ENCODE data around the gene WDR59. TPM values are rescaled to one million over a fixed set of nuclear protein-coding genes. Genes with fewer than 3 reads are reported as not detected.

WDR59 gene
- polyA plus RNA-seq, 2 of the 4 experiments (the other 2 are of a cell fraction): 33.4 to 52.2 TPM

GRCh38 chr16:75003931-75004330, 19.0 kb upstream of the WDR59 start (continued):
- no peak for TF ChIP-seq MAZ (IDR thresholded peaks at IDR 0.05; ENCODE audit: borderline replicate concordance, low read depth, low read length)

DNA sequence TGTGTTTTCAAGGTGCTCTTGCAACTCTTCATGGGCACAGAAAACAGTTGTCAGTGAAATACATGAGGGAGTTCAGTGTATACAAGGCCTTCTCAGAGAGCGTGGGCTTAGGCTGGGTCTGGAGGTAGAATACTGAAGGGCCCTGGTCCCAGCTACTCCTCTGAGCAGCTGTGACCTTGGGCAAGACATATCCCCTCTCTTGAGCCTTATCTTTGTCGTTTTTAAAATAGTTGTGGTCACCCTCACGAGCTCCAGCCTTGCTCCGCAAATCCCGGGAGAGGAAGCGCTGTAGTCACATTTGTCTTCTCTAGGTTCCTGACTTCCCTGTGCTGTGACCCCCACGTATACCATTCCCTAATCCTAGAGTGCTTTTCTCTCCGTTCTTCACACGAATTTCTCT, 17.6 kb upstream of the WDR59 start:
- TF ChIP-seq KDM1A (IDR thresholded peaks at IDR 0.05; ENCODE audit: low read depth) (no peak), NPAS2 (CRISPR knock-in tag; IDR thresholded peaks at IDR 0.05; ENCODE audit: borderline replicate concordance) (no peak), JUN (IDR thresholded peaks at IDR 0.05) (no peak), MAFK (IDR thresholded peaks at IDR 0.05; ENCODE audit: partially characterized antibody) (no peak), FOSB (CRISPR knock-in tag; IDR thresholded peaks at IDR 0.05) (no peak), USF2 (IDR thresholded peaks at IDR 0.05) (no peak), CHD4 (IDR thresholded peaks at IDR 0.05; ENCODE audit: borderline replicate concordance) (no peak)
- TF ChIP-seq, protein P1, sequence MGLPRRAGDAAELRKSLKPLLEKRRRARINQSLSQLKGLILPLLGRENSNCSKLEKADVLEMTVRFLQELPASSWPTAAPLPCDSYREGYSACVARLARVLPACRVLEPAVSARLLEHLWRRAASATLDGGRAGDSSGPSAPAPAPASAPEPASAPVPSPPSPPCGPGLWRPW (IDR thresholded peaks at IDR 0.05): no peak
- no peak overlapping the region for H3K4me2 ChIP-seq
- CTCF ChIA-PET: interaction anchor here (1.3 to 9.2 kb wide), 3 partner anchors 10 to 114 kb away, joined by 3 to 92 read pairs (median 4); partner anchors contain the start of gene LDHD
- WGBS (ENCODE audit: missing lambda C conversion rate): 88% methylated on average over 9 of the region's 9 CpGs
- ATAC-seq: no peak
- H3K27ac ChIP-seq: no peak overlapping the region
- H3K9me3 ChIP-seq: no peaks in the 10 kb centered on the region
- no peak for DNase-seq (ENCODE audit: low read depth in 1 of 2, low spot score in 1 of 2)
- POLR2A ChIA-PET: interaction anchor here (1.1 kb wide), 1 partner anchor 17 kb away, joined by 3 read pairs; the partner anchor contains the start of gene WDR59
- no peak overlapping the region for H3K4me3 ChIP-seq
- no peak for FAIRE-seq
- peaks cover 21% of the 10 kb centered on the region for H3K4me1 ChIP-seq

DNA sequence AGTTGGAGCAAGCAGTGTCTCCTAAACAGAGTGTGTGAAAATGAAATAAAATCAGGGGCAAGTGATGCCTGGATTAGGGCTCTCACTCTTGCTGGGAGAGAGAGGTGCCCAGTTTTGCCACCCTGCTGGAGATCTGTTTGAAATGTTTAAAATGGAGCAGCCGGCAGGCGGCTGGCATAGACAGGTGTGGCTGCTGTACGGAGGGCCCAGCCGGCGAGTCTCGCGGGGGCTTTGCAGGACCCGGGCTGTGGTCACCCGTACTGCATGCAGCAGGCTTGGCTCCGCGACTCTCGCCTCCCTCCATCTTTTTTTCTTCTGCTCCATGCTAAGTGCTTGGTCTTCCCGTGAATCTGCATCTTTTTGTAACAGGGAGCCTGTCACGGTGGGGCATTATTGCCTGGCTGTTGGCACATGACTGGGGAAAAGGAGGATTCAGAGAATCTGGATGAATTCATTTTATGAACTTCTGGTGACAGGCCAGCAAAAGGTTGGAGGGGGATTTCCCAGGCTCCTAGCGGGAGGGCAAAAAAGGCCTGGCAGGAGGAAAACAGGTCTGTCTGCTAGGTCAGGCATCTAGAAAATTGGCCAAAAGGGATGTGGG, 15.7 kb upstream of the WDR59 start:
- TF ChIP-seq PBX3 (IDR thresholded peaks at IDR 0.05) (no peak), ESRRA (IDR thresholded peaks at IDR 0.05; ENCODE audit: borderline replicate concordance, low read length) (no peak), NR3C1 (IDR thresholded peaks at IDR 0.05) (no peak), EP300 (IDR thresholded peaks at IDR 0.05) (no peak), GATA3 (IDR thresholded peaks at IDR 0.05; ENCODE audit: borderline replicate concordance) (no peak), EHMT2 (IDR thresholded peaks at IDR 0.05; ENCODE audit: low read depth) (no peak), MYC (IDR thresholded peaks at IDR 0.05; ENCODE audit: borderline replicate concordance, low read length) (no peak), BHLHE40 (IDR thresholded peaks at IDR 0.05; ENCODE audit: low read depth, low read length) (no peak), HOXB13 (CRISPR knock-in tag; IDR thresholded peaks at IDR 0.05; ENCODE audit: low read depth) (no peak), CTCF (IDR thresholded peaks at IDR 0.05) (no peak), USF2 (IDR thresholded peaks at IDR 0.05) (no peak), RAD21 (conservative IDR thresholded peaks at IDR 0.05 in 1 of 2, IDR thresholded peaks at IDR 0.05 in 1 of 2) (no peak)
- TF ChIP-seq, protein P2, sequence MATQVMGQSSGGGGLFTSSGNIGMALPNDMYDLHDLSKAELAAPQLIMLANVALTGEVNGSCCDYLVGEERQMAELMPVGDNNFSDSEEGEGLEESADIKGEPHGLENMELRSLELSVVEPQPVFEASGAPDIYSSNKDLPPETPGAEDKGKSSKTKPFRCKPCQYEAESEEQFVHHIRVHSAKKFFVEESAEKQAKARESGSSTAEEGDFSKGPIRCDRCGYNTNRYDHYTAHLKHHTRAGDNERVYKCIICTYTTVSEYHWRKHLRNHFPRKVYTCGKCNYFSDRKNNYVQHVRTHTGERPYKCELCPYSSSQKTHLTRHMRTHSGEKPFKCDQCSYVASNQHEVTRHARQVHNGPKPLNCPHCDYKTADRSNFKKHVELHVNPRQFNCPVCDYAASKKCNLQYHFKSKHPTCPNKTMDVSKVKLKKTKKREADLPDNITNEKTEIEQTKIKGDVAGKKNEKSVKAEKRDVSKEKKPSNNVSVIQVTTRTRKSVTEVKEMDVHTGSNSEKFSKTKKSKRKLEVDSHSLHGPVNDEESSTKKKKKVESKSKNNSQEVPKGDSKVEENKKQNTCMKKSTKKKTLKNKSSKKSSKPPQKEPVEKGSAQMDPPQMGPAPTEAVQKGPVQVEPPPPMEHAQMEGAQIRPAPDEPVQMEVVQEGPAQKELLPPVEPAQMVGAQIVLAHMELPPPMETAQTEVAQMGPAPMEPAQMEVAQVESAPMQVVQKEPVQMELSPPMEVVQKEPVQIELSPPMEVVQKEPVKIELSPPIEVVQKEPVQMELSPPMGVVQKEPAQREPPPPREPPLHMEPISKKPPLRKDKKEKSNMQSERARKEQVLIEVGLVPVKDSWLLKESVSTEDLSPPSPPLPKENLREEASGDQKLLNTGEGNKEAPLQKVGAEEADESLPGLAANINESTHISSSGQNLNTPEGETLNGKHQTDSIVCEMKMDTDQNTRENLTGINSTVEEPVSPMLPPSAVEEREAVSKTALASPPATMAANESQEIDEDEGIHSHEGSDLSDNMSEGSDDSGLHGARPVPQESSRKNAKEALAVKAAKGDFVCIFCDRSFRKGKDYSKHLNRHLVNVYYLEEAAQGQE (IDR thresholded peaks at IDR 0.05): no peak
- peak overlapping the region; percentile 80 for H3K4me3 ChIP-seq
- DNase-seq (ENCODE audit: low read depth in 1 of 2, low spot score in 1 of 2): no peak
- H3K4me1 ChIP-seq: peaks cover 21% of the 10 kb centered on the region
- ATAC-seq: peak in 1 of 2 experiments; percentile 2; a peak in 1 of 6 replicates
- H3K27ac ChIP-seq: peak overlapping the region in 1 of 2 experiments; percentile 98; a peak in 2 of 6 replicates
- FAIRE-seq: no peak
- WGBS (ENCODE audit: missing lambda C conversion rate): 84% methylated on average over 15 of the region's 15 CpGs
- H3K9me3 ChIP-seq: no peaks in the 10 kb centered on the region
- ChIA-PET CTCF (interaction anchor here (1.4 to 9.2 kb wide), 3 partner anchors 28 to 113 kb away, joined by 4 to 252 read pairs (median 92); partner anchors contain the start of gene LDHD), POLR2A (no interaction called here)
- peak overlapping the region; percentile 69 for H3K4me2 ChIP-seq
